Right lobe of liver (tissue), 6 donors: ENCODE measurements around the gene CCT4. TPM values are rescaled to one million over a fixed set of nuclear protein-coding genes. Genes with fewer than 3 reads are reported as not detected.
"Not testable (repeated sequence)": the region's sequence is repeated elsewhere in the genome, so short reads cannot be mapped to it uniquely, and the experiment has no call there.

ENCODE experiments used
- ATAC-seq, 4 donors: fragments of 200-7000 bp; cut with Tn5 transposase; one replicate each; pipeline ENCODE4 v1.9.1; 2020; ENCODE audit warnings: mild to moderate bottlenecking in 4 of 4, moderate library complexity in 4 of 4
- DNase-seq, 3 donors: peaks; one replicate each; pipeline ENCODE4 v3.0.0-alpha.2; 2020
- H3K27ac ChIP-seq, 3 donors: fragments of 200-600 bp; one replicate each; pipeline ENCODE4 v1.8.0; 2022
- H3K27me3 ChIP-seq, 2 donors: fragments of 200-600 bp; one replicate each; pipeline ENCODE4 v1.8.0; 2022
- H3K36me3 ChIP-seq, 4 donors: fragments of 200-600 bp; sonication (generic) in 1 of 4; one replicate each; pipeline versions ENCODE4 v1.5.1 to v1.8.0; 2017 to 2022; ENCODE audit warnings: control low read depth in 1 of 4
- H3K4me1 ChIP-seq, 4 donors: fragments of 200-600 bp; sonication (generic) in 1 of 4; one replicate each; pipeline versions ENCODE4 v1.5.1 to v1.8.0; 2017 to 2022; ENCODE audit warnings: control low read depth in 1 of 4
- H3K4me3 ChIP-seq, 3 donors: fragments of 200-600 bp; one replicate each; pipeline ENCODE4 v1.8.0; 2022
- H3K9me3 ChIP-seq, 4 donors: fragments of 200-600 bp; sonication (generic) in 1 of 4; one replicate each; pipeline versions ENCODE4 v1.5.1 to v1.8.0; 2017 to 2022; ENCODE audit warnings: control low read depth in 1 of 4
- CTCF ChIP-seq, 4 donors: fragments of 200-600 bp in 3 of 4; fragments of 450-650 bp in 1 of 4; IDR thresholded peaks; one replicate each; pipeline versions ENCODE4 v1.5.1 to v1.8.0; 2016 to 2022; ENCODE audit warnings: antibody characterized with exemption in 4 of 4, mild to moderate bottlenecking in 2 of 4
- POLR2A ChIP-seq: fragments of 450-650 bp; IDR thresholded peaks from one replicate; pipeline ENCODE4 v1.6.1; 2017; ENCODE audit warnings: antibody characterized with exemption, mild to moderate bottlenecking
- WGBS: methylation state at CpG from one replicate; pipeline ENCODE4 v1.1.6; 2018; ENCODE audit warnings: low coverage, low lambda C conversion rate; ENCODE audit not compliant: insufficient coverage; ENCODE audit errors: missing lambda C conversion rate; 5-methylcytosine and 5-hydroxymethylcytosine counted together
- intact Hi-C, 2 donors: fragments of 100-400 bp; cut with DNase I; formaldehyde crosslinking; loops; one replicate each; pipeline versions ENCODE4 v1.11.2 to v1.14.1; 2022
- total RNA-seq, 6 experiments: library from RNA; depleted of rRNA in 2 of 6; stranded (reverse); fragments of >200 nt in 2 of 6; fragmentation: NEBNext Ultra II Directional in 3 of 6; extraction: Animal tissue kit (Norgen Biotek cat#: 25700) in 3 of 6; gene quantifications; one replicate each; pipeline versions ENCODE4 v1.1.0 to v1.2.4, GENCODE V29; 2016 to 2023
- donor health status: DM: no; HTN: yes; CAD: no.
- donor health status: DM: no; HTN: no; CAD: no.
- donor health status: DM: no; HTN: no; CAD: no.
- donor health status: DM: no; HTN: yes; CAD: no.
- donor health status: DM: no; HTN: yes; CAD: no.

The CCT4 gene
- total RNA-seq, 6 experiments from 2014 or later, result 46.0 to 72.2 (median 53.1) TPM

DNA sequence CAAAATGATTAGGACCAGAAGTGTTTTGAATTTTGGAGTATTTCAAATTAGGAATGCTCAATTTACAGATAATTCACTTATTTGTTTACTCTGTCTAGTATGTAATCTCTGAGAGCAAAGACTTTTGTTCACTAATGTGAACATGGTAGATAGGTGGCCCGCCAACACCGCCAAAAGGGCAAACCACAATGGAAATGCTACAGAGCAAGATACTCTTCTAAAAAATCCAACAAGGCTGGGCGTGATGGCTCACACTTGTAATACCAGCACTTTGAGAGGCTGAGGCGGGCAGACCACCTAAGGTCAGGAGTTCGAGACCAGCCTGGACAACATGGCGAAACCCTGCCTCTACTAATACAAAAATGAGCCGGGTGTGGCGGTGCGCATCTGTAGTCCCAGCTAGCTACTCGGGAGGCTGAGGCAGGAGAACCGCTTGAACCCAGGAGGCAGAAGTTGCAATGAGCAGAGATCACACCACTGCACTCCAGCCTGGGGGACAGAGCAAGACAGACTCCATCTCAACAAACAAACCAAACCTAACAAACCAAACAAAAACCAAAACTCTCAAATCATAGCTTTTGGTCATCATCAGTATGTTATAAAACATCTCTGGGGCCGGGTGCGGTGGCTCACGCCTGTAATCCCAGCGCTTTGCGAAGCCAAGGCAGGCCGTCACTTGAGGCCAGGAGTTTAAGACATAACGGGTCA lies 2.4 kb downstream of the CCT4 start:
- Histone ChIP-seq H3K27ac (no peak overlapping the region), H3K36me3 (peaks cover 0 to 40% (median 23%) of the 10 kb centered on the region in 4 donors), H3K4me1 (peaks cover 0 to 14% (median 6%) of the 10 kb centered on the region in 4 donors), H3K9me3 (no peaks in the 10 kb centered on the region), H3K4me3 (no peak overlapping the region), H3K27me3 (no peaks in the 10 kb centered on the region)
- intact Hi-C loops, result no loop called here
- 84% methylated on average over 6 of the region's 18 CpGs for WGBS
- no peak for DNase-seq
- ATAC-seq, result no peak
- TF ChIP-seq POLR2A (no peak), CTCF (IDR thresholded peaks at IDR 0.05) (no peak)

DNA sequence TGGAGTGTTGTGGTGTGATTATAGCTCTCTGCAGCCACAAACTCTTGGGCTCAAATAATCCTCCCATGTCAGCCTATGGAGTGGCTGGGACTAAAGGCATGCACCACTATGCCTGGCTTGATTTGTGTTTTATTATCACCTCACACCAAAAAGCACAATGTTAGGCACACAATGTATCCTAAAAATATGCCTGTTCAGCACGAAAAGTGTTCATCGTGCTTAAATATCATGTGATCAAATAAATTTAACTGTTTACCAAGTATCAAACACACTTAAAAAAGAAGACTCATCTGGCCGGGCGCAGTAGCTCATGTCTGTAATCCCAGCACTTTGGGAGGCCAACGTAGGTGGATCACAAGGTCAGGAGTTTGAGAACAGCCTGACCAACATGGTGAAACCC lies 5.6 kb downstream of the CCT4 start:
- intact Hi-C loops, result no loop called here

DNA sequence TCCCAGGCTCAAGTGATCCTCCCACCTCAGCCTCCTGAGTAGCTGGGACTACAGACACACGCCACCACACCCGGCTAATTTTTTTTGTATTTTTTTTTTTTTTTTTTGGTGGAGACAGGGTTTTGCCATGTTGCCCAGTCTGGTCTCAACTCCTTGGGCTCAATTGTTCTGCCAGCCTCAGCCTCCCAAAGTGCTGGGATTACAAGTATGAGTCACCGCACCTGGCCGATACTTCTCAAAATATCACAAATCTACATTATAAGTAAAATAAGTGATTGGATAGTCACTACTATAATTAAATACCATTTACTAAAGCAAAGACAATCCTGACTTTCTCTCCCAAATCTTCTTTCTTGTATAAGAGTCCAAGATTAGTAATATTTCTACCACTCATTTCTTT lies 9.1 kb downstream of the CCT4 start:
- H3K9me3 ChIP-seq, H3K27me3 ChIP-seq, ATAC-seq, H3K4me1 ChIP-seq, H3K4me3 ChIP-seq, DNase-seq, intact Hi-C loops, H3K27ac ChIP-seq: not testable (repeated sequence)
- H3K36me3 ChIP-seq, result peaks cover 5 to 97% (median 59%) of the 10 kb centered on the region in 4 donors
- 88% methylated on average over 3 of the region's 4 CpGs for WGBS

More for the DNA sequence above, 5.6 kb downstream of the CCT4 start:
- H3K9me3 ChIP-seq, result no peaks in the 10 kb centered on the region
- no peaks in the 10 kb centered on the region for H3K27me3 ChIP-seq
- H3K4me1 ChIP-seq, result peaks cover 0 to 14% (median 6%) of the 10 kb centered on the region in 4 donors
- no peak overlapping the region for H3K27ac ChIP-seq
- DNase-seq, result no peak
- peaks cover 0 to 71% (median 47%) of the 10 kb centered on the region in 4 donors for H3K36me3 ChIP-seq
- TF ChIP-seq CTCF (IDR thresholded peaks at IDR 0.05) (no peak), POLR2A (no peak)
- no peak for ATAC-seq
- WGBS, result 82% methylated on average over 5 of the region's 5 CpGs
- no peak overlapping the region for H3K4me3 ChIP-seq

GRCh38 chr2:61878761-61879160 lies 9.7 kb downstream of the CCT4 start:
- Histone ChIP-seq H3K4me1 (no peaks in the 10 kb centered on the region), H3K4me3 (no peak overlapping the region), H3K36me3 (peaks cover 5 to 94% (median 55%) of the 10 kb centered on the region in 4 donors), H3K27me3 (no peaks in the 10 kb centered on the region), H3K9me3 (no peaks in the 10 kb centered on the region), H3K27ac (no peak overlapping the region)
- DNase-seq (no peak), ATAC-seq (no peak)
- 90% methylated on average over 3 of the region's 3 CpGs for WGBS
- intact Hi-C loops, result no loop called here
- no peak for TF ChIP-seq POLR2A
- no peak for TF ChIP-seq CTCF (IDR thresholded peaks at IDR 0.05)

- H3K36me3 ChIP-seq, result peaks cover 5 to 96% (median 52%) of the 10 kb centered on the region in 4 donors
- intact Hi-C loops, result no loop called here
Observed at GRCh38 chr2:61877571-61878245, 10.7 kb downstream of the CCT4 start.

More at GRCh38 chr2:61877571-61878245, 10.7 kb downstream of the CCT4 start:
- no peak for TF ChIP-seq CTCF (IDR thresholded peaks at IDR 0.05)
- TF ChIP-seq POLR2A, result no peak
- Histone ChIP-seq H3K4me1 (no peaks in the 10 kb centered on the region), H3K9me3 (no peaks in the 10 kb centered on the region), H3K27me3 (no peaks in the 10 kb centered on the region), H3K27ac (no peak overlapping the region), H3K4me3 (no peak overlapping the region)
- DNase-seq (no peak), ATAC-seq (no peak)
- WGBS, result 95% methylated on average over 4 of the region's 4 CpGs
